Body of pancreas (tissue), 4 donors: Measurements from ENCODE around the gene ZCCHC17. TPM values are rescaled to one million over a fixed set of nuclear protein-coding genes. Genes with fewer than 3 reads are reported as not detected.

Source experiments
- ATAC-seq: fragments of 150-250 bp; one replicate; pipeline ENCODE4 v1.9.1; 2016
- DNase-seq, 4 donors: peaks; one replicate each; pipeline ENCODE4 v3.0.0-alpha.2; 2019
- H3K27ac ChIP-seq, 4 donors: fragments of 200-600 bp; sonication (generic); 1 replicate in 3 of 4; 2 replicates in 1 of 4; pipeline versions ENCODE4 v1.5.1 to v1.6.1; 2016 to 2019; ENCODE audit warnings: mild to moderate bottlenecking in 1 of 4, mixed read lengths in 1 of 4, moderate library complexity in 1 of 4
- H3K27me3 ChIP-seq, 2 donors: fragments of 200-600 bp; sonication (generic); one replicate each; pipeline ENCODE4 v1.6.0; 2016; ENCODE audit warnings: mild to moderate bottlenecking in 1 of 2
- H3K36me3 ChIP-seq, 2 donors: fragments of 200-600 bp; sonication (generic); replicated peaks in 1 of 2; 2 replicates each; pipeline ENCODE4 v1.5.1; 2016; ENCODE audit warnings: low read depth in 2 of 2; ENCODE audit not compliant: insufficient read depth in 1 of 2
- H3K4me1 ChIP-seq: fragments of 200-600 bp; sonication (generic); one replicate; pipeline ENCODE4 v1.6.0; 2016
- H3K4me3 ChIP-seq, 2 donors: fragments of 200-600 bp; sonication (generic); 1 replicate in 1 of 2; 2 replicates in 1 of 2; pipeline ENCODE4 v1.5.1; 2016 to 2019
- H3K9me3 ChIP-seq, 3 donors: fragments of 200-600 bp; sonication (generic); 1 replicate in 2 of 3; 2 replicates in 1 of 3; pipeline ENCODE4 v1.5.1; 2016
- CTCF ChIP-seq, 7 experiments: fragments of 450-650 bp in 4 of 7; fragments of 200-600 bp in 3 of 7; sonication (generic) in 3 of 7; IDR thresholded peaks; one replicate each; pipeline ENCODE4 v1.5.1; 2016 to 2019; ENCODE audit warnings: antibody characterized with exemption in 7 of 7
- POLR2A ChIP-seq, 3 donors: fragments of 450-650 bp; IDR thresholded peaks; one replicate each; pipeline ENCODE4 v1.6.1; 2016; ENCODE audit warnings: antibody characterized with exemption in 3 of 3, mild to moderate bottlenecking in 2 of 3
- WGBS, 2 donors: methylation state at CpG; one replicate each; pipeline ENCODE4 v1.1.5; 2017; 5-methylcytosine and 5-hydroxymethylcytosine counted together
- intact Hi-C: fragments of 100-400 bp; cut with DNase I; formaldehyde crosslinking; loops from one replicate; pipeline ENCODE4 v1.15.1; 2023
- total RNA-seq, 2 donors: library from RNA; depleted of rRNA; stranded (reverse); fragments of >200 nt; gene quantifications; one replicate each; pipeline ENCODE4 v1.1.0, GENCODE V29; 2016

The ZCCHC17 gene
- total RNA-seq, 2 donors from 2014 or later, result 8.0 to 9.2 TPM

GRCh38 chr1:31370565-31370964 lies 73.7 kb downstream of the ZCCHC17 start:
- TF ChIP-seq POLR2A (IDR thresholded peaks at IDR 0.05) (no peak), CTCF (IDR thresholded peaks at IDR 0.05) (no peak)
- no peak overlapping the region for H3K4me3 ChIP-seq
- ATAC-seq (no peak), DNase-seq (no peak)
- intact Hi-C loops, result no loop called here
- H3K27ac ChIP-seq, result no peak overlapping the region
- WGBS, 2 donors, result 95 to 98% methylated on average over 4 of the region's 4 CpGs
- H3K27me3 ChIP-seq, result no peaks in the 10 kb centered on the region
- H3K9me3 ChIP-seq, result no peaks in the 10 kb centered on the region
- peaks cover 46% of the 10 kb centered on the region for H3K4me1 ChIP-seq
- H3K36me3 ChIP-seq, result no peaks in the 10 kb centered on the region

DNA sequence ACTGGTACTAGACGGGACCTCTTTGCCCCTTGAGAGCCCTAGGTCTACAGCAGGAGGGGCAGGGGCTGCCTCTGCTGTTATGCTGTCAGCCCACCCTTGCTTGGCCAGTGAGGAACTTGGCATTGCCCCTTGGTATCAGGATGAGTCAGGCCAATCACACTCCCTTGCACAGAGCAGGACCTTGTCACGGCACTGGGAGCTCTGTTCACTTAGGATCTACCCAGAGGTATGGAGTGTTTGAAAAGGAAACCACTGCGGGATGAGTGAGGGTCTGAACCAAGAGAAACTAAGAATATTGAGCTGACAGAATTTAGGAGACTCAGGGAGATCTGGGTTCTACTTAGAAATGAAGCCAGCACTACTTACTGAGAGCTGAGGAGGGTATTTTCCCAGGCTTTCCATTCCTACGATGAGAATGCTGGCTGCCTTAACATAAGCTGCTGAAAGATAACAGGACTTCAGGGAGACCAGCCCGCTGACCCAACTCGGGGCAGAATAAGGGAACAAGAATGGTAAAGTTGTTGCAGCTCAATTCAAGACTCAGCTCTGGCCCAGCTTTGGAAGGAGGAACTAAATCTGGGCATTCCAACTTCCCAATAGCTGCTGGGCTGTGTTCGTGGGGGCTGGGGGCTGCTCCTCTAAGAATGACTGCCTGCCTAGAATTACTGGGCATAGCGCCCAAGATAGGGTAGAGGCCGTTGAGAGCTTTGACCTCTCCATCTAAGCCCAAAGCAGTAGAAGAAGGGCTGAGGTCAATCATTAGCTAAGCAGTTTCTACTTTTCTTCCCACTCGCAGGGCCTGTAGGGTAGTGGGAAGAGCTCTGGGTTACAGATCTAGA lies 74.5 kb downstream of the ZCCHC17 start:
- no peaks in the 10 kb centered on the region for H3K36me3 ChIP-seq
- peaks cover 46% of the 10 kb centered on the region for H3K4me1 ChIP-seq

DNA sequence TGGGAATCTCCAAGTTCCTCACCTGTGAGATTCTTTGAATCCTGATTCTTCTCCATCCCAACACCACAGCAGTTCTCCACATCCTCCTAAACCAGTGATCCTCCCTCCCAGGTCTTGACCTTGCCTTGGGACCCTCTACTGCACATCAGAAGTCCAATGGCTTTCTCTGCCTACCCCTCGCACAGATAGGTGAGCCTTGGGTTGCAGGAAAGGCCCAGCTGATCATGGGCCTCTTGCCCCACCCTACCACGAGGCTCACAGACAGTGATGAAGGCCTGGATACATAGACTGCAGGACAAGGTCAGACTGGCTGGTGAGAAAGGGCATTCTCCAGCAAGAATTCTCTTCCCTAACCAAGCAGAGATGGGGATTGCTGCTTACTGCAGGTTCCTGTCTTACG lies 75.2 kb downstream of the ZCCHC17 start:
- intact Hi-C loops, result no loop called here
- TF ChIP-seq POLR2A (IDR thresholded peaks at IDR 0.05), result no peak
- no peak for TF ChIP-seq CTCF (IDR thresholded peaks at IDR 0.05)
- Histone ChIP-seq H3K27me3 (no peaks in the 10 kb centered on the region), H3K36me3 (no peaks in the 10 kb centered on the region), H3K4me1 (peaks cover 46% of the 10 kb centered on the region), H3K27ac (peak overlapping the region in 2 of 4 donors; percentile 27 to 38), H3K4me3 (no peak overlapping the region), H3K9me3 (no peaks in the 10 kb centered on the region)
- ATAC-seq (no peak), DNase-seq (no peak)
- WGBS, 2 donors, result 71 to 82% methylated on average over 3 of the region's 3 CpGs

More for the DNA sequence above, 74.5 kb downstream of the ZCCHC17 start:
- peak overlapping the region in 2 of 4 donors; percentile 9 to 38 for H3K27ac ChIP-seq
- DNase-seq (peak in 2 of 4 donors; percentile 17 to 18), ATAC-seq (no peak)
- H3K9me3 ChIP-seq, result no peaks in the 10 kb centered on the region
- no peak for TF ChIP-seq POLR2A (IDR thresholded peaks at IDR 0.05)
- WGBS, 2 donors, result 57% methylated on average over 10 of the region's 10 CpGs
- H3K4me3 ChIP-seq, result no peak overlapping the region
- H3K27me3 ChIP-seq, result no peaks in the 10 kb centered on the region
- intact Hi-C loops, result no loop called here

- TF ChIP-seq POLR2A (IDR thresholded peaks at IDR 0.05) (no peak), CTCF (IDR thresholded peaks at IDR 0.05) (no peak)
- Histone ChIP-seq H3K27me3 (no peaks in the 10 kb centered on the region), H3K27ac (peak overlapping the region in 3 of 4 donors; percentile 74 to 76 (median 76)), H3K4me3 (no peak overlapping the region), H3K4me1 (peaks cover 46% of the 10 kb centered on the region), H3K36me3 (no peaks in the 10 kb centered on the region), H3K9me3 (no peaks in the 10 kb centered on the region)
- 54 to 89% methylated on average over 3 to 10 of the region's 10 CpGs for WGBS, 2 donors
- DNase-seq, result no peak
- intact Hi-C loops, result no loop called here
- no peak for ATAC-seq
Measured at GRCh38 chr1:31372751-31373055, 75.9 kb downstream of the ZCCHC17 start.

GRCh38 chr1:31373056-31373896 lies 76.4 kb downstream of the ZCCHC17 start, which contains the start of gene FABP3:
FABP3 (minus strand) TSS chr1:31373076; CDS start chr1:31373014, 62 bp downstream.
- intact Hi-C loops, result no loop called here
- peak; percentile 78 for ATAC-seq
- Histone ChIP-seq H3K9me3 (no peaks in the 10 kb centered on the region), H3K4me3 (no peak within 1 kb of the TSS), H3K36me3 (no peaks in the 10 kb centered on the region), H3K27me3 (no peaks in the 10 kb centered on the region), H3K27ac (peak within 1 kb of the TSS; percentile 68 to 76 (median 75)), H3K4me1 (peaks cover 45% of the 10 kb centered on the region)
- 0 to 10% methylated on average over 20 to 44 of the region's 44 CpGs for WGBS, 2 donors
- TF ChIP-seq CTCF (IDR thresholded peaks at IDR 0.05), result no peak
- TF ChIP-seq POLR2A (IDR thresholded peaks at IDR 0.05), result peak; percentile 26 to 65 (median 61)
- DNase-seq, result peak; percentile 70 to 83 (median 80)
